Measurements from ENCODE around the gene HAS3. TPM values are rescaled to one million over a fixed set of nuclear protein-coding genes. Genes with fewer than 3 reads are reported as not detected.
"Not testable (repeated sequence)": the region's sequence is repeated elsewhere in the genome, so short reads cannot be mapped to it uniquely, and the experiment has no call there.

Gene HAS3
- total and polyA plus RNA-seq, 2 donors (not counting 3 experiments of a cell fraction or from before 2014, with no cell fraction given), result 1.5 to 1.8 TPM

DNA sequence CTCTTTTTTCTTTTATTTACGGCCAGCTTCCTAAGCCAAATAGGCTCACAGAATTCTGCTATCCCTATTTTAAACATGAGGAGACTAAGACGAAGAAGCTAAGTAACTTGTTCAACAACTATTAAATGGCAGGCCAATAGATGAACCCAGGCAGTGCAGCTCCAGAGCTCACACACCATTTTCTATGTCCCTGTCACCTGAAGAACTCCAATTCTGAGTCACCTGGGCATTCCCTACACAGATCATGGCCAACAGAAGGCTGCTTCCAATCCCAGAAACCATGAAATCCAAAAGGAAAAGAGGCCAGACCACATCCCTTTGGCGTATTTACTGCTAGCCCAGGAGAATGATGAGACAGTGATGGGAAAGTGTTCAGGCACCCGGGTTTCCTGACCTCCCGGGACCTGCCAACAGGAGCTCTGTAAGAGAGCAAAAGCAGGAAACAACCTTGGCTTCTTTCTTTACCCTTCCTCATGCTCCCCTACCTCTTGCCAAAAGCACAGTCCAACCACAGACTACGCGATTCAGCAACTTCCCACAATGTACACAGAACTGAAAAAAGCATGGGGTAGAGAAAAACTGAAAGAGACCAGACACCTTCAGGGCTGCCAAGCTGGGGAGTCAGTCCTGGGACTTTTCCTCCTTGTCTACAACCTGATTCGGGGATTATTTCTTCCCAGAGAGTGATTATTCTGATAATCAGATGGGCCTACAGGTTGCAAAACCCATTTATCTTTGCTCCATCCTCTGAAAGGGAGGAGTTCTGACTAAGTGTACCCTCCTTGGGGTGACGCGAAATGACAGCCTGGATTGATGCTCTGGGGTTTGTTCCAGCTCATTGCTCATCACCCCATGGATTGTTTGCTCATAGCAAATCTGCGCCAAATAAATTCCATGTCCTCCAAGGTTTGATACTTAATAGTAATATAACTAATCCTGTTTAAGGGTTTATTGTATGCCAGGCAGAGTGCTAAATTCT lies 47.8 kb upstream of the HAS3 start:
- no peak overlapping the region for H3K9ac ChIP-seq (replicated peaks; ENCODE audit: extremely low read depth, insufficient read depth, low read length)
- FAIRE-seq (no peak), DNase-seq (ENCODE audit: low read depth, low spot score) (no peak)
- intact Hi-C loops (cut with micrococcal nuclease), result no loop called here
- H3K9me3 ChIP-seq (replicated peaks; ENCODE audit: control insufficient read depth, insufficient read depth, low read length), result no peaks in the 10 kb centered on the region
- H3K36me3 ChIP-seq (ENCODE audit: control insufficient read depth in 2 of 2, extremely low read depth in 1 of 2, insufficient read depth in 2 of 2, low read length in 2 of 2), result no peaks in the 10 kb centered on the region
- no TSS peak for BruUV-seq (replicated peaks)
- no peak overlapping the region for H2AFZ ChIP-seq (ENCODE audit: low read depth, low read length)
- no peak overlapping the region for H3K4me3 ChIP-seq (replicated peaks in 1 of 3; ENCODE audit: insufficient read depth in 1 of 3, low read depth in 1 of 3, low read length in 3 of 3)
- ChIA-PET CTCF (interaction anchor here (1.6 kb wide), 1 partner anchor 55 kb away, joined by 5 read pairs; no protein-coding TSS in a partner anchor), POLR2A (interaction anchor here (0.7 kb wide), 1 partner anchor 91 kb away, joined by 6 read pairs; no protein-coding TSS in a partner anchor)
- H3K4me2 ChIP-seq (ENCODE audit: insufficient read depth, low read length), result no peak overlapping the region
- H3K27me3 ChIP-seq (ENCODE audit: control insufficient read depth in 2 of 2, insufficient read depth in 2 of 2, low read length in 2 of 2), result no peaks in the 10 kb centered on the region
- dilution Hi-C loops (cut with MboI; ENCODE audit: extremely low pct_ligation_motif_present, low sequenced_read_pairs), result no loop called here
- no peaks in the 10 kb centered on the region for H3K4me1 ChIP-seq (ENCODE audit: control insufficient read depth, extremely low read depth, insufficient read depth, low read length)
- H3K79me2 ChIP-seq (ENCODE audit: control insufficient read depth, insufficient read depth, low read length), result no peaks in the 10 kb centered on the region
- H4K20me1 ChIP-seq (replicated peaks; ENCODE audit: control insufficient read depth, extremely low read depth, insufficient read depth, low read length), result no peaks in the 10 kb centered on the region
- H3K27ac ChIP-seq (ENCODE audit: insufficient read depth, low read depth, low read length), result no peak overlapping the region
- H3K9me1 ChIP-seq (replicated peaks; ENCODE audit: control insufficient read depth, extremely low read depth, insufficient read depth, low read length), result no peaks in the 10 kb centered on the region
- TF ChIP-seq, protein P1, sequence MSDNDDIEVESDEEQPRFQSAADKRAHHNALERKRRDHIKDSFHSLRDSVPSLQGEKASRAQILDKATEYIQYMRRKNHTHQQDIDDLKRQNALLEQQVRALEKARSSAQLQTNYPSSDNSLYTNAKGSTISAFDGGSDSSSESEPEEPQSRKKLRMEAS (IDR thresholded peaks at IDR 0.05; ENCODE audit: insufficient read depth, insufficient read length), result no peak
- TF ChIP-seq JUN (IDR thresholded peaks at IDR 0.05; ENCODE audit: borderline replicate concordance, insufficient read depth, insufficient read length, low read depth), result no peak
- TF ChIP-seq, protein P2, sequence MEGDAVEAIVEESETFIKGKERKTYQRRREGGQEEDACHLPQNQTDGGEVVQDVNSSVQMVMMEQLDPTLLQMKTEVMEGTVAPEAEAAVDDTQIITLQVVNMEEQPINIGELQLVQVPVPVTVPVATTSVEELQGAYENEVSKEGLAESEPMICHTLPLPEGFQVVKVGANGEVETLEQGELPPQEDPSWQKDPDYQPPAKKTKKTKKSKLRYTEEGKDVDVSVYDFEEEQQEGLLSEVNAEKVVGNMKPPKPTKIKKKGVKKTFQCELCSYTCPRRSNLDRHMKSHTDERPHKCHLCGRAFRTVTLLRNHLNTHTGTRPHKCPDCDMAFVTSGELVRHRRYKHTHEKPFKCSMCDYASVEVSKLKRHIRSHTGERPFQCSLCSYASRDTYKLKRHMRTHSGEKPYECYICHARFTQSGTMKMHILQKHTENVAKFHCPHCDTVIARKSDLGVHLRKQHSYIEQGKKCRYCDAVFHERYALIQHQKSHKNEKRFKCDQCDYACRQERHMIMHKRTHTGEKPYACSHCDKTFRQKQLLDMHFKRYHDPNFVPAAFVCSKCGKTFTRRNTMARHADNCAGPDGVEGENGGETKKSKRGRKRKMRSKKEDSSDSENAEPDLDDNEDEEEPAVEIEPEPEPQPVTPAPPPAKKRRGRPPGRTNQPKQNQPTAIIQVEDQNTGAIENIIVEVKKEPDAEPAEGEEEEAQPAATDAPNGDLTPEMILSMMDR (IDR thresholded peaks at IDR 0.05; ENCODE audit: extremely low read depth in 1 of 2, insufficient read depth in 1 of 2, low read depth in 1 of 2, low read length in 2 of 2), result no peak
- no peak for TF ChIP-seq POLR2AphosphoS5 (IDR thresholded peaks at IDR 0.05; ENCODE audit: insufficient read depth, low read depth, low read length)
- no peak for TF ChIP-seq EZH2 (IDR thresholded peaks at IDR 0.05; ENCODE audit: borderline replicate concordance, low read depth, low read length, severe bottlenecking)
- no peak for TF ChIP-seq MYC (IDR thresholded peaks at IDR 0.05; ENCODE audit: low read depth, low read length)
- no peak for TF ChIP-seq GATA2 (IDR thresholded peaks at IDR 0.05; ENCODE audit: insufficient read depth, insufficient read length, low read depth, low read length)
- no peak for TF ChIP-seq POLR2A (IDR thresholded peaks at IDR 0.05; ENCODE audit: low read depth, low read length)
- TF ChIP-seq FOS (IDR thresholded peaks at IDR 0.05; ENCODE audit: borderline replicate concordance, insufficient read depth, low read length), result no peak

DNA sequence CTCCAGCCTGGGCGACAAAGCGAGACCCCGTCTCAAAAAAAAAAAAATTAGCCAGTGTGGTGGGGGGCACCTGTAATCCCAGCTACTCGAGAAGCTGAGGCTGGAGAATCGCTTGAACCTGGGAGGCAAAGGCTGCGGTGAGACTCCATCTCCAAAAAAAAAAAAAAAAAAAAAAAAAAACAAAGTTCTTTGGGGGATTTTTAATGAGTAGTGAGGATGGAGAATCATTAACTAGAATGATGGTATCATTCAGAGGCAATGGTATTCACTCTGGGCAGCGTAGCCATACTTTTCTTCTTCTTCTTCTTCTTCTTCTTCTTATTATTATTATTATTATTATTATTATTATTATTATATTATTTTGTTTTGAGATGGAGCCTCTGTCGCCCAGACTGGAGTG lies 42.0 kb upstream of the HAS3 start:
- H3K9me1 ChIP-seq (replicated peaks; ENCODE audit: control insufficient read depth, extremely low read depth, insufficient read depth, low read length); POLR2A ChIA-PET; H3K27me3 ChIP-seq (ENCODE audit: control insufficient read depth in 2 of 2, insufficient read depth in 2 of 2, low read length in 2 of 2); intact Hi-C loops (cut with micrococcal nuclease); dilution Hi-C loops (cut with MboI; ENCODE audit: extremely low pct_ligation_motif_present, low sequenced_read_pairs); H3K79me2 ChIP-seq (ENCODE audit: control insufficient read depth, insufficient read depth, low read length); H3K27ac ChIP-seq (ENCODE audit: insufficient read depth, low read depth, low read length); DNase-seq (ENCODE audit: low read depth, low spot score); BruUV-seq (replicated peaks); H3K36me3 ChIP-seq (ENCODE audit: control insufficient read depth in 2 of 2, extremely low read depth in 1 of 2, insufficient read depth in 2 of 2, low read length in 2 of 2); H3K4me3 ChIP-seq (replicated peaks in 1 of 3; ENCODE audit: insufficient read depth in 1 of 3, low read depth in 1 of 3, low read length in 3 of 3); H3K4me2 ChIP-seq (ENCODE audit: insufficient read depth, low read length); CTCF ChIA-PET; H2AFZ ChIP-seq (ENCODE audit: low read depth, low read length); H3K9me3 ChIP-seq (replicated peaks; ENCODE audit: control insufficient read depth, insufficient read depth, low read length); FAIRE-seq; H3K9ac ChIP-seq (replicated peaks; ENCODE audit: extremely low read depth, insufficient read depth, low read length); H3K4me1 ChIP-seq (ENCODE audit: control insufficient read depth, extremely low read depth, insufficient read depth, low read length); H4K20me1 ChIP-seq (replicated peaks; ENCODE audit: control insufficient read depth, extremely low read depth, insufficient read depth, low read length): not testable (repeated sequence)
